GM18909 (cell line): ENCODE measurements around the gene AASDH.
"Not testable (repeated sequence)": the region's sequence is repeated elsewhere in the genome, so short reads cannot be mapped to it uniquely, and the experiment has no call there.

Source experiments
- ATAC-seq: cut with Tn5 transposase; IDR thresholded peaks from one replicate; pipeline ENCODE4 v1.9.1; 2021; ENCODE audit warnings: mild to moderate bottlenecking; ENCODE audit not compliant: unreplicated experiment, poor library complexity

Gene AASDH

GRCh38 chr4:56400560-56400959, 13.3 kb upstream of the AASDH start:
- ATAC-seq, result no peak

GRCh38 chr4:56391270-56391669, 4.0 kb upstream of the AASDH start:
- no peak for ATAC-seq

GRCh38 chr4:56389558-56389957, 2.3 kb upstream of the AASDH start:
- no peak for ATAC-seq

GRCh38 chr4:56388306-56388705, 1.0 kb upstream of the AASDH start:
- no peak for ATAC-seq

GRCh38 chr4:56386091-56386490, 1.2 kb downstream of the AASDH start:
- ATAC-seq, result no peak

GRCh38 chr4:56375458-56375857, 11.8 kb downstream of the AASDH start:
- no peak for ATAC-seq

GRCh38 chr4:56374956-56375355, 12.3 kb downstream of the AASDH start:
- no peak for ATAC-seq

- ATAC-seq, result no peak
Measured at GRCh38 chr4:56372774-56373173, 14.5 kb downstream of the AASDH start.

GRCh38 chr4:56371426-56372220, 15.7 kb downstream of the AASDH start:
- no peak for ATAC-seq

GRCh38 chr4:56370377-56370776, 16.9 kb downstream of the AASDH start:
- no peak for ATAC-seq

GRCh38 chr4:56362981-56363380, 24.3 kb downstream of the AASDH start:
- not testable (repeated sequence) for ATAC-seq

GRCh38 chr4:56360071-56360470, 27.2 kb downstream of the AASDH start:
- no peak for ATAC-seq

GRCh38 chr4:56356650-56357049, 30.6 kb downstream of the AASDH start:
- ATAC-seq, result no peak

GRCh38 chr4:56348576-56348975, 38.7 kb downstream of the AASDH start:
- no peak for ATAC-seq

GRCh38 chr4:56345458-56345857, 41.8 kb downstream of the AASDH start:
- ATAC-seq, result no peak

- ATAC-seq, result no peak
Measured at GRCh38 chr4:56342746-56343145, 44.5 kb downstream of the AASDH start.

- no peak for ATAC-seq
Measured at GRCh38 chr4:56330691-56331090, 56.6 kb downstream of the AASDH start.

GRCh38 chr4:56326363-56326762, 60.9 kb downstream of the AASDH start:
- ATAC-seq, result no peak

- ATAC-seq, result no peak
Measured at GRCh38 chr4:56324011-56324610, 63.2 kb downstream of the AASDH start.

GRCh38 chr4:56323327-56323726, 64.0 kb downstream of the AASDH start:
- ATAC-seq, result no peak

- no peak for ATAC-seq
Measured at GRCh38 chr4:56321251-56321650, 66.0 kb downstream of the AASDH start.

GRCh38 chr4:56320293-56320692, 67.0 kb downstream of the AASDH start:
- ATAC-seq, result no peak
